Activated CD4-positive, alpha-beta T cell treated with anti-CD3 and anti-CD28 coated beads, Interleukin-2, amount 50 U/mL, for 4 hours (primary cell): Measurements from ENCODE around the gene CD164L2.

ENCODE experiments used
- DNase-seq, 2 experiments: peaks; one replicate each; pipeline ENCODE4 v3.0.0-alpha.2; 2020

The CD164L2 gene

DNA sequence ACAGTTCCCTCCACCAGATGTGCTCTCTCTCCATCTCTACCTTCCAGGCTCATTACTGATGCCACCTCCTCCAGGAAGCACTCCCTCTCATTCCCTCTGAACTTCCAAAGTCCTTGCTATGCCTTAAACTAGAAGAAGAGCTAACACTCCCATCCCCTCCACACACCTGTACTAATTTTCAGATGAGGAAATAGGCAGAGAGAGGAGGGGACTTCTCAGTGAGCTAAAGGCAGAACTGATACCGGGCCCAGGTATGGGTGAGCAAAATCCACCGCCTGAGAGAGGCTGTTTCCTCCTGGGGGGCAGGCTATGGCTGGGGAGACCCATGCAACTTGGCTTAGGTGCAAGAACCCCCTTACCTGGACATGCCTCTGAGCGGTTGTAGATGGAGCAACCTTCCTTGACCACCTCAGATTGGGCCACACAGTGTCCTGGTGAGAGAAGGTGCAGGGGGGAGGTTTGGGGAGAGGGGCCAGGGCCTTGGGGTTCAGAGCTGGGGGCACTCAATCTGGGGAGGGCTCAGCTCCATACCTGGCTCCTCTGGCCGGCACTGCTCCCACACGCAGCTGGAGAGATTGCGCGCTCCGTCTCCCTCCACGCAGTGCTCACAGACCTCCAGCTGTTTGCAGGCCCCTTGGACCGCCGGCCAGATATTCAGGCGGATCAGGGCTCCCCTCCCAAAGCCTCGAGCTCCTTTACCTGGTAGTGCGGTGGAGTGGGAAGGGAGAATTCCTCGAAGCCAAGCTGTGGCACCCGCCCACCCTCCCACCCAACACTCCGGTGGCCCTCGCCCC lies 967 bp downstream of the CD164L2 start:
- no peak for DNase-seq

DNA sequence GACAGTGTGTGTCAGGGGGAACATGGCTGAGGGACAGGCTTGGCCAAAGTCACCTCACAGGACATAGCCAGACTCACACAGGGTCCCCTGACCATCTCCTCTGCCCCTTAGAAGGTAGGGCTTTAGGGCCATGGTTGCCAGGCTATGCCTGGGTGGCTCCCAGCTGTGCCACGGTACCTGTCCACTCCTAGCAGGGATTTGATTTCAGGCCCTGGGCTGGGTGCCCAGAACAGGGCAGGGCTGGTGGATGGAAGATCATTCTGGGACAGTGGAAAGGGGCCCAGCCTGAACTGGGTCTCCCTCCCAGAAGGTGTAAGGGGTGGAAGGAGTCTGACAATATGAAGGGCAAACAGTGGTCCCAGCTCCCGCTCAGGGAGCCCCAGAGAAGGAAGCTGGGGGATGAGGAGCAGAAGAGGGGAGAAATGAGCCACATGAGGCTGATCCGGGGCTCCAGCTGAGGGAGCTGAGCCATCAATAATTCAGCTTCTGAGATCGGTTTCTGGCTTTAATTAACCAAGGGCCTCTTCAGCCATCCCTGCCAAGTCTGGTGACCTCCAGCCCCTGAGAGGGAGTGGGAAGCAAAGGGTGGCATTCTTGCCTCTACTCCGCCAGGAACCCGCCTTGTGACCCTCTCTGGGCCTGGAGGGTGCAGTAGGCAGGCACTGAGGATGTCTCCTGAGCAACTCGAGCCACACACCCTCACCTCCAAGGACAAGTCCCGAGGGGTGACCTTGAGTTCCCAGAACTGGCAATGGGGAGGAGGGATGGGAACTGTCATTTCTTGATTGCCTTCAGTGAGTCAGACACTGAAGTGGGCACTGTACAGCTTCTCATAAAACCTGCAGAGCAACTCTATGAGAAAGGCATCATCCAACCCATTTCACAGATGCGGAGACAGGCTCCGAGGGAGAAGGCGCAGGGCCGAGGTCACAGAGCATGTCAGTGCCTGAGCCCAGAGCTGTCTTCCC lies 2.1 kb downstream of the CD164L2 start:
- DNase-seq, result no peak

DNA sequence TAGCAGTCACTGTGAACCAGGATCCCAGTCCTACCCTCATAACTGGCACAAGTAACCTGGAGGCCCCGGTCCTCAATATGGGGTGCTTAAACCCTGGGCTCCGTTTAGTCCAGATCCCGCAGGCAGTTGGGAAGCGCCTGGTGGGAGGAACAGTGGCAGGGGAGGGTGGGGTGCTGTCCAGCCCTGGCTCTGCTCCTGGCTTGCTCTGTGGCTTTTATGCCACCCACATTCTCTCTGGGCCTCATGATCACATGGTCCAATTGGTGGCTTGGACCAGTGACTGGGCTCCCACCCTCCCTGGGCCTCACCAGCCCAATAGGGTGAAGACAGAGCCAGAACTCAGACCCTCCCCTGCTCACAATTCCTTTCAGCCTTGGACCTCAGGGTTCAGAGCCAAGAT lies 2.9 kb downstream of the CD164L2 start:
- no peak for DNase-seq

DNA sequence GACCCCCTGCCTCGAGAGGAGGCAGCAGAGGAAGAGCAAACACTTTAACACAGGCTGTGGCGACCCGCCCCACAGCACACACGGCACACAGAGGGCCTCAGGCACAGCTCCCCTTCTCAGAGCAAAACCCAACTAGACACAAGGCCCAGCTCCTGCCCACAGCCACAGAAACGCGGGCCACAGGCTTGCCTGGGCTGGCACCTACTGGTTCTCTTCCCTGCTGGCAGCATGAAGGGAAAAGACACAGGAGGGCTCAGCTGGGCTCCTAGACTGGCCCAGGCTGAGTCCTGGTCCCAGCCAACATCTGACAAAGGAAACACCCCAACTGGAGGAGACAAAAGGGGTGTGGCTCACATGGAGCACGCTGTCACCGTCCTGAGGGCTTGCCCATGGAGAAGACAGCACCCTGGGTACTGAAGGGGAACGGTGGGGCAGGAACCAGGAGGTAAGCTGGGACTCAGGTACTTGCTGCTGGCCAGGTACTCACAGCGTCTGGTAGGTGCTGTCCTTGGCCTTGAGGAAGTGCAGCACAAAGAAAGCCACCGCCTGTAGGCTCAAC lies 3.5 kb downstream of the CD164L2 start:
- DNase-seq, result no peak

DNA sequence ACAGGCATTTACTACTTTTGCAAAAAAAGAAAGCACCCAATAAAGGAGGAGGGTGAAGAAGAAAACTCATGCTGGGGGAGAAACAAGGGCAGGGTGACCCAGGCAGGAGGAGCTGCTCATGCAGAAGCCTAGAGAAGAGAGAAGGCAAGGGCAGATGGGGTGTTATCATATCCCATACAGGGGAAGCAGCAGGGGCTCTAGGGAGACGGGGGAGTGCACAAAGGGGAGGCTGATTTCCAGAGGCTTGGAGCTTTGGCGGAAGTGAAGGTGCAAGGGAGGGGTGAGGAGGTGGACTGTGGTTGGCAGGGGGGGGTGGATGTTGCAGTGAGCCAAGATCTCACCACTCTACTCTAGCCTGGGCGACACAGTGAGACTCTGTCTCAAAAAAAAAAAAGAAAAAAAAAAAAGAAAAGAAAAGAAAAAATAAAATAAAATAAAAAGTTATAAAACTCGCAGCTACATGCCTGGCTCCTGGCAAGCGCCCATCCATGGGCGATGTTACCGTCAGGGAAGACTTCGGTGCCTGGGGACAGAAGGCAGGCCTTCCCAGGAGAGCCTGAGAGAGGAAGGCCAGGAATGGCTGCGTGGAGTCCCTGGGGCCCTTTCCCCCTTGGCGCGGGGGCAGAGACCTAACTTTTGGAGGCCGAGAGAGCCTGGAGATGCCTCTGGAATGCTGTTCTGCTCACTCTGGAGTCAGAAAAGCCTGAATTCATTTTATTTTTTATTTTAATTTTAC lies 5.2 kb downstream of the CD164L2 start:
- DNase-seq, result no peak

DNA sequence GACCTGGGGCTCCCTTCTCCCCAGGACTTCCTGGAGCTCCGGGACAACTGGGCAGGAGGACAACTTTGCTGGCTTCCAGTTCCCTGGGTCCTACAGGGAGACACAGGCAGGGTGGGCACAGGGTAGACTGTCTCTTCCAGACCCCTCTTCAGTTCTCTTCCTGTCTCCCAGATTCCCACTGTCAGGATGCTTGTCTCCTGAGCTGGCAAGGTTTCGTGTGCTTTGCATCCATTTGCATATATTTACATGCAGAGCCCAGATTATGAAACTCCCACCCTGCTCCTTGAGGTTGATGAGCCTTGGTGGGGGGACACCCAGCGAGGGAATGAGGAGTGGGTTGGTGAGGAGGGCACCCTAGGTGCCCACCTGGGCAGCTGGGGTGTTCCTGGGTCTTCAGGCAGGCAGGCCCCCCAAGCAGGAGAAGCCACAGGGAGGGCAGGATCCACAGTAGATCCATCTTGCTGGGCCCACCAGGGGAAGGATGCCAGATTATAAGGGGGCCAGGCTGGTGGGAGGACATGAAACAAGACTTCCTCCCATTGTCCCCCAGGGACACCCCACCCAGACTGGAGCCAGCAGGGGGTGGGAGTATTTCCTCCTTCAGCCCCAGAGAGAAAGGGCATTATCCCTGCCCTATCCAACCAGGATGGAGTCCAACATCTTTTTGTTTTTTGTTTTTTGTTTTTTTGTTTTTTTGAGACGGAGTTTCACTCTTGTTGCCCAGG lies 8.6 kb downstream of the CD164L2 start, which contains the start of gene FCN3:
Gene FCN3, minus strand, starts transcription at position 463 of the 725 bp plus-strand sequence. Its CDS starts 6 bp downstream, at position 457.
- no peak for DNase-seq

DNA sequence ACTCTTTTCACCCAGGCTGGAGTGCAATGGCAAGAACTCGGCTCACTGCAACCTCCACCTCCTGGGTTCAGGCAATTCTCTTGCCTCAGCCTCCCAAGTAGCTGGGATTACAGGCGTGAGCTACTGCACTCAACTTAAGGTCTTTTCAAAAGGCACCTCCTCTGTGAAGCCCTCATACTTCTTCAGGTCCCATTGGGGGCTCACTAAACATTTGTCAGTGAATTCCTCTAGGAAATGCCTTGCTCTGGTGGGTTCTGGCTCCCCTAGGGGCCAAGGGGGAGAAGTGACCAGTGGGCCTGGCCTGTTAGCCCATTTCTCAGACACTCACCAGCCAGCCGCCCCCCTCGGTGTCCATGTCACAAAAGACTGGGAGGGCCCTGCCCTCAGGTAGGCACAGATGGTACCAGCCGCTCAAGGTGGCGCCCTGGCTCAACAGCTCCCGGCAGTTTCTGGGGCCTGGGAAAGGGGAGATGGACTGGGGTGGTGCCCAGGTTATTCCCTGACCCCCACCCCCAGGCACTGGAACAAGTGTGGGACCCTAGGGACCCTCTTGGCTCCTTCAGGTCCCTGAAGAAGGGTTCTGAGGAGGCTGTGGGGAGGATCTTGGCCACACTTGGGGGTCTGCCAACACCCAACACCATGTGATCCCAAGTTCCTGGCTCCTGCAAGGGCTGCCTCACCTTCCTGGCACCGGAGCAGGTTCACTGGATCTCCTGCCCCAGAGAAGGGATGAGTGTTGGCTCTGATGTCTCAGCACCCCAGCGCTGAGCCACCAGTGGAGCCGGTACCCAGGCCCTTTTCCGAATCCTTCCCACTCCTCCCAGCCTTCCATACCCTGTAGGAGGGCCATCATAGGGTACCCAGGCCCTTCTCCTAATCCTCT lies 10.1 kb downstream of the CD164L2 start:
- no peak for DNase-seq

DNA sequence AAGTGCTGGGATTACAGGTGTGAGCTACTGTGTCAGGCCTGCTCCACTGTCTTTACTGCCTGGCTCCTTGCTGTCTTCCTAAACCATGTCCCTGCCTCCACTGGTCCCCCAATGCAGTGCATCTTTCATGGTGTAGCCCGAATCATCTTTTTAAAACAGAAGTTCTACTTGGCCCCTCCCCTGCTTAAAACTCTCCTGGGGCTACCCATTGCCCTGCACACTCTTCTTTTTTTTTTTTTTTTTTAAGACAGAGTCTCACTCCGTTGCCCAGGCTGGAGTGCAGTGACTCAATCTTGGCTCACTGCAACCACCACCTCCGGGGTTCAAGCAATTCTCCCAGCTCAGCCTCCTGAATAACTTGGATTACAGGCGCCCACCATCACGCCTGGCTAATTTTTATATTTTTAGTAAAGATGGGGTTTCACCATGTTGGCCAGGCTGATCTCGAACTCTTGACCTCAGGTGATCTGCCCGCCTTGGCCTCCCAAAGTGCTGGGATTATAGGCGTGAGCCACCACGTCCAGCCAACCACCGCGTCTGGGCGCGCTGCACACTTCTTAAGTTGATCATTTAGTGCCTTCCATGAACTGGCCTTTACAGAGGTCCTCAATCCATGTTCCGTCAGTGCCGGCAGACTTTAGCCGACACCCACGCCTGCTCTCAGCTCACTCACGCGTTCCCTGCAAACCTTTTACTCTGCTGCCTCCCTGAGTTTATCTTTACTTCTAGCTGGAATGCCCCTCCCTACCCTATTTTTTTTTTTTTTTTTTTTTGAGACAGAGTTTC lies 10.9 kb downstream of the CD164L2 start:
- no peak for DNase-seq

DNA sequence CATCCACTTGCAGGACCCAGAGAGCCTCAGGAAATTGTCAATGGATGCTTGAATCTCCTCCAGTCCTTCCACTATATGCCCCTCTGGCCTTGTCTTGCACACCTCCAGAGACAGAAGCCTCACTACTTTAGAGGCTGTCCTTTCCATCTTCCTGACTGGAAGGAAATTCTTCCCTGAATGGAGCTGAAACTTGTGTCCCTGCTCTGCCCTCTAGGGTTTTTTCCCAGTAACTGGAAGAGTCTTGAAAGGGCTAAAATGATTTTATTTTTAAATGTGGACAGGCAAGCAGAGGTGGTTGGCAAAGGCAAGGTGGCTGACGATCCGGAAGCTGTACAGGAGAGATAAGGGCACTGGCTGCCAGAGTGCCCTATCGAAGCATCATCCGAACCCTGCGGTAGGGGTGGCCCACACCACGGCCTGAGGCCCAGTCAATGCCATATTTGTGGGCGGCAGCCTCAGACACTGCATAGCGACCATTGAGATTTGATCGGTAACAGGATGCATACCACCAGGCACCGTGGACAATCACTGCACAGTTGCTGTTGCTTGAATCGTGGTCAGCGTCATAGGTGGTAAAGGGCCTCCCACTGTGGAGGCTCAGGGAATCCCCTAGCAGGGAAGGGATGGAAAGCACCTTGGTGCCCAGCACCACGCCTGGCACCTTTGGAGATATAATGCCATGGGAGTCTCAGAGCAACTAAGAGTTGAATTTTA lies 14.1 kb downstream of the CD164L2 start:
- DNase-seq, result no peak

DNA sequence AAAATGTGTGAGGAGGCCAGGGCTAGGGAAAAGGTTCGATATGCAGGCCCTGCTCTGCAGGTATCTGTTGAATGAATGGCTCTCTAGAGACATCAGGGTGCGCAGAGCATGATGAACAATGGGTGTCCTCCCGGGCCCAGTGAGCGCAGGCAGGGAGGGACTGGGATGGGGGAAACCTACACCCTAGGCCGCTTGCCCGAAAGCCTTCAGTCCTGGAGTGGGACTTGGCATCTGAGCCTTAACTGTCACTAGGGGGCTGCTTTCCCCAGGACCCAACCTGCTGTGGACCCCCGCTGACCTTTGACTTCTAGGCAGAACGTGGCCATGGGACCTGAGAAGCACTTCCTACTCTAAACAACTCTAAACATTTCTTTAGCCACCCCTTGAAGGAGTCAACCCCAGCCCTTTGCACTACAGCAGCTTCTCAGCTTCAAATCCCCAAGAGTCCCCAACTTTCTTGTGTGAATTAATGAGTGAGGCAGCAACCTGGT lies 15.9 kb downstream of the CD164L2 start:
- DNase-seq, result no peak

DNA sequence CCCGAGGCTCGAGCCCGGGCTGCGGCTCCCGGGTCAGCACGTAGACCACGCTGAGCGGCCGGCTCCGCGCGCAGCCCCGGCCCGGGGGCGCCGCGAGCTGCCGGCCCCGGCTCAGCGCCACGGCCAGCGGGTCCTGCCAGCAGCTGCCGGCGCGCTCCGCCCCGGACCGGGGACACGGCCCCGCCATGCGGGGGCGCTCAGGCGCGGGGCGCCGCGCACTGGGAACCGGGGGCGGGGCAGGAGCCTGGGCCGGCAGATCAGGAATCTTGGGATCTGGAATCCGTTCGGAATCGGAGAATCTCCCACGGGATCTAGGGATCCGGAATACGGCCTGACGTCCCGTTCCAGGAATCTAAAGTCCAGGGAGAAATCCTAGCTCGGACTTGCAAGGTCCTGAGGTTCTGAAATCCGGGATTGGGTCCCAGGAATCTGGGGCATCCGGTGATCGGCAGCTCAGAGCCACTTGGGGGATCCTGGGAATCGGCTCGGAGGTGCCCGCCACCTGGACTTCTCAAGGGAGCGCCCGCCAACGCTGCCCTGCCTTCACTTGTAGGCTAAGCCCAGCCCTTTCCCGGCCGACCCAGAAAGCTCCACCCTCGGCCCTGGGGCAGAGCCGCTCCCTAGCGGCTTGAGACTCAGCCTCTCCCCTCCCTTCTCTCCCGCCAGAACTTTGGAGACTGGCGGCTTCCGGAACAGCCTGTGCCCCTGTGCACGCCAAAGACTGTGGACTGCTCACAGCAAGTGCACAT lies 16.5 kb downstream of the CD164L2 start, which contains the start of gene MAP3K6:
Gene MAP3K6, minus strand, starts transcription at position 551 of the 749 bp plus-strand sequence. Its CDS starts 364 bp downstream, at position 187.
- DNase-seq, result no peak

DNA sequence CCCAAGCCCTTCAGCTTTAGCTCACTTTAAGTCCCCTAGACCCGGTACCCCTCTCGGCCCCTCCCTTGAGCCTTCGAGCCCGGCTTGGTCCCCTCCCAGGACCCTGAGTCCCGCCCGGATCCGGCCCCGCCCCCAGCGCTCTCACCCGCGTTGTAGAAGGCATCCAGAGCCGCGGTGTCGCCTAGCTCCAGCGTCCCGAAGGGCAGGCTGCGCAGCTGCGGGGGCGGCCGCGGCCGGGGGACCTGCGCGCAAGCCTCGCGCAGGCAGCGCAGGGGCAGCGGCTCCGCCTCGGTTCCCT lies 17.1 kb downstream of the CD164L2 start:
- DNase-seq, result peak; percentile 56 to 61

DNA sequence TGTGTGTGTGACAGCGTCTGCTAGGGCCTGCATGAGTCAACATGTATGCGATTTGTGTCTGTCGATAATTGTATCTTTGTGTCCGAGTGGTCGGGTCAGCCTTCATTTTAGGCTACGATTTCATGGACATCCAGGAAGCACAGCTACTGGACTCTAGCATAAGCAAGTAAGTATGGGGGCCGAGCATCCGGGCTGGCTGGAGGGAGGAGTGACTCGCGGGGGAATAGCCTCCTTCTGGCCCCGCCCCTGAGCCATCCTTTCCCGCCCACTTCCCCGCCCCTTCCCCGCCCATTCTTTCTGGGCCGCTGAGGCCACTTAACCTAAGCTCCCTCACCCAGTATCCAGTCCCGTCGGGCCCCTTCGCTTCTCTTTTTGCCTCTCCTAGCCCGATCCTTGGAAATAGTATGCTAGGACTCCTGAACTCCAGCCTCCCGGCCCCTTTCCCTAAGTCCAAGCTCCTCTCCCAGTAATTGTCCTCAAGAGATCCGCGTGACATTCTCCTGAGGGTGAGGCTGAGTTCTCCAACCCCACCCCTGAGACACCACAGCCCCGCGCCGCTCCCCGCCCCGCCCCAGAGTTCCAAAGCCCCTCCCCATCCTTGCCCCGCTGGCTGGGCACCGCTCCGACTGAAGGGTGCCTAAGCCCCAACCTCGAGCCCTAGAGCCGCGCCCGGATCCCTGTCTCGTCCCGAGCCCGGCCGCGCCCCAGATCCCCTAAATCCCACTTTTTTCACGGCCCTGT lies 17.6 kb downstream of the CD164L2 start:
- peak; percentile 71 to 76 for DNase-seq

DNA sequence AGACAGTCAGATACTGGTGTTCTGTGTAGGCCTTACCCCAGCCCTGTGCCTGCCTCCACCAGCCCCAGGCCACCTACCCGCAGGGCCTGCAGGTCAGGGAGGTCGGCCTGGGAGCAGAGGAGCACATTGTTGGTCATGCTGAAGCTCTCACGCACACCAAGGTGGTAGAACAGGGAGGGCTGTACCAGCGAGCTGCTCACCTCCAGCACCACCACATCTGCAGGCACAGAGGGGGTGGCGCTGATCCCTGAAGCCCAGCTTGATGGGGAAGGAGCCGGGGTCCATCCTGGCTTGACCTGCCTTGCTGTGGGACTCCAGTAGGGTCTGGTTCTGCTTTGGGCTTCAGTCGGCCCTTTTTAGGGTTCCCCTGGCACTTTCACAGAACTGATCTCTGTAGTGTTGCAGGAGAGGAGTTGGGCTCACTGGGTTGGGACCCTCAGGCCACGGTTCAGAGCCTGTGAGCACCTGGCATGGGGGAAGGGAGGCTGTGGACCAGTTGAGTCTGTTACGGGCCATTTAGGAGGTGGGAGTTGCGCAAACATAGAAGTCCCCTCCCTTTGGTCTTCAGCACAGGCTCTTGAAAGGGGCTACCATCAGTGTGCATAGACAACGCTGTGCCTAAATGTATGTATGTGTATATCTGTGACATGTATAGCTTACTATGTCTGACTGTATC lies 18.3 kb downstream of the CD164L2 start:
- DNase-seq, result no peak

DNA sequence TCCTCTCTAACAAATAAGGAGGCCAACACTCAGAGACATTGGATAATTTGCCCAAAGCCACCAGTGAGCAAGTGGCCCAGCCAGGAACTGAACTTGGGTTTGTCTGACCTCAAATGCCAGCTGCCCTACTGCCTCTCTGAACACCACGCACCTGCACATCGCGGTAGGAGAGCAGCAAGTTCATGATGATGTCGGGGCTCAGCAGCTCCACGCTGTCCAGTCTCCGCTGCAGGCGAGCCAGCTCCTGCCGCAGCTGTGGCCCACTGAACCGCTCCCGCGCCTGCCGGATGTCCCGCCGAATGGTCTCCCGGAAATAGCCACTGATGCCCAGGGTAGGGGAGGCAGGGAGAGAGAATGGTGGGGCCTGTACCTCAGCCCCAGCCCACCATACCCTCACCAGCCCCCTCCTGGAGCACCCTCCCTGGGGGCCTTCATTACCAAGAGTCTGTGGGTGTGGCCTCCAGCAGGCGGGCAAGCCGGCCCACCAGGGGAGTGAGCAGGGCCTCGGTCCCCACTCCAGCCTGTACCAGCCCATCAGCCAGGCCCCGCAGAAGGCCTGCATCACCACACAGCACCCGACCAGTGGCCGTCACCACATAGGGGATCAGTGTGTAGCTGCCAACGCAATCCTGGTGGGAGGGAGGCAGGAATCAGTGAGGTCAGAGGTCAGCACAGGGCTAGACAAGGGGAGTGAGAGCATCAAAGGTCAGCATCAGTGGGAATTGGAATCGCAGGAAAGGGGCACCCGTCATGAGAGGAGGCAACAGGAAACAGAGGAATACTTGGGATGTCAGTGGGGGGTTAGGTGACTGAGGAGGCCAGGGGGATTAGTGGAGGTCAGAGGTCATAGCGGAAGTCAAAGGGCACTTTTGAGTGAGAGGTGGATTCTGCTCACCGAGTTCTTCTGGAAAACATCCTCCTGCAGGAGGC lies 19.1 kb downstream of the CD164L2 start:
- no peak for DNase-seq

DNA sequence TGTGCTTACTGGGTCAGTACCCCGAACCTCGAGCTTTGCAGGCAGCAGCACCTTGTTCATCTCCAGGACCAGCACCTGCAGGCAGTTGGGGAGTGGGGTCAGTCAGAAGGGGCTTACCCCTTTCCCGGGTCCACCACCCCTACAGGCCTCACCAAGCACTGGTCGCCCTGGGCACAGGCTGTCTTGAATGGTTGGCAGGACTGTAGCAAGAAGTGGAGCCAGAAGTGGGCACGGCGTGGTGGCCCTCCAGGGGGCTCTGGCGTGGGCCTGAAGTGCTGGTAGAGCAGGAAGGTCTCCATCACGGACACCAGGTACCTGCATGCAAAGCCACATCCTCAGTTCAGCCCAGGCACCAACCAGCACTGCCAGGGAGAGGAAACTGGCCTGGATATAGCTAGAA lies 21.6 kb downstream of the CD164L2 start:
- DNase-seq, result no peak
